HS-5 (cell line): Measurements from ENCODE around the gene MGAT3.
"Not testable (repeated sequence)": the region's sequence is repeated elsewhere in the genome, so short reads cannot be mapped to it uniquely, and the experiment has no call there.

Experiments
- DNase-seq: peaks from one replicate; pipeline ENCODE4 v3.0.0-alpha.2; 2012; ENCODE audit warnings: low read depth

MGAT3 gene

GRCh38 chr22:39515266-39516050 lies 58.6 kb downstream of the MGAT3 start:
- no peak for DNase-seq

- DNase-seq = no peak
Measured at GRCh38 chr22:39517470-39517869, 60.7 kb downstream of the MGAT3 start.

GRCh38 chr22:39518144-39518786 lies 61.5 kb downstream of the MGAT3 start:
- DNase-seq = no peak

GRCh38 chr22:39518996-39519680 lies 62.3 kb downstream of the MGAT3 start:
- DNase-seq = no peak

- no peak for DNase-seq
Measured at GRCh38 chr22:39519681-39520225, 62.9 kb downstream of the MGAT3 start.

GRCh38 chr22:39520226-39521105 lies 63.7 kb downstream of the MGAT3 start, which contains the start of gene ATF4:
TSS of gene ATF4 (plus strand) at chr22:39520562. CDS start at chr22:39521446, 884 bp downstream.
- DNase-seq = peak; percentile 99

- DNase-seq = not testable (repeated sequence)
Measured at GRCh38 chr22:39521106-39521885, 64.5 kb downstream of the MGAT3 start.

- DNase-seq = not testable (repeated sequence)
Measured at GRCh38 chr22:39522091-39522490, 65.3 kb downstream of the MGAT3 start.

GRCh38 chr22:39522567-39523300 lies 65.9 kb downstream of the MGAT3 start:
- no peak for DNase-seq

- DNase-seq = no peak
Measured at GRCh38 chr22:39524089-39524752, 67.4 kb downstream of the MGAT3 start.

- no peak for DNase-seq
Measured at GRCh38 chr22:39524753-39525657, 68.2 kb downstream of the MGAT3 start.

GRCh38 chr22:39525658-39525975 lies 68.8 kb downstream of the MGAT3 start:
- no peak for DNase-seq

- no peak for DNase-seq
Measured at GRCh38 chr22:39526736-39527171, 69.9 kb downstream of the MGAT3 start.

- no peak for DNase-seq
Measured at GRCh38 chr22:39527481-39527961, 70.7 kb downstream of the MGAT3 start.

GRCh38 chr22:39528080-39528661 lies 71.4 kb downstream of the MGAT3 start:
- DNase-seq = no peak

GRCh38 chr22:39528681-39529486 lies 72.1 kb downstream of the MGAT3 start:
- DNase-seq = no peak

GRCh38 chr22:39529487-39529851 lies 72.7 kb downstream of the MGAT3 start:
- no peak for DNase-seq
